H1 (cell line): ENCODE data around the gene AATK. TPM values are rescaled to one million over a fixed set of nuclear protein-coding genes. Genes with fewer than 3 reads are reported as not detected.

Experiments
- BRCA1 ChIP-seq: IDR thresholded peaks from 2 replicates; pipeline ENCODE4 v1.6.1; 2012; ENCODE audit warnings: low read depth, low read length, improper control_type of control experiment
- CHD2 ChIP-seq: IDR thresholded peaks from 2 replicates; pipeline ENCODE4 v1.6.1; 2012; ENCODE audit warnings: low read length, improper control_type of control experiment
- CHD7 ChIP-seq: fragments of 300-600 bp; sonication (generic); IDR thresholded peaks from 2 replicates; pipeline ENCODE4 v1.7.1; 2012; ENCODE audit warnings: low read length, moderate library complexity, mild to moderate bottlenecking, inconsistent platforms; ENCODE audit not compliant: insufficient replicate concordance
- CREB1 ChIP-seq: IDR thresholded peaks from 2 replicates; pipeline ENCODE4 v1.6.1; 2012; ENCODE audit warnings: inconsistent platforms
- MAX ChIP-seq: IDR thresholded peaks from 2 replicates; pipeline ENCODE4 v1.6.1; 2012; ENCODE audit warnings: inconsistent platforms
- POLR2AphosphoS5 ChIP-seq: IDR thresholded peaks from 2 replicates; pipeline ENCODE4 v1.6.1; 2011; ENCODE audit warnings: low read depth, low read length
- RFX5 ChIP-seq: IDR thresholded peaks from 2 replicates; pipeline ENCODE4 v1.6.1; 2011; ENCODE audit warnings: low read depth, low read length, improper control_type of control experiment, borderline replicate concordance
- SIX5 ChIP-seq: IDR thresholded peaks from 2 replicates; pipeline ENCODE4 v1.6.1; 2011; ENCODE audit warnings: mild to moderate bottlenecking, low read depth, low read length
- TEAD4 ChIP-seq: IDR thresholded peaks from 2 replicates; pipeline ENCODE4 v1.6.1; 2012; ENCODE audit warnings: low read depth, low read length, inconsistent platforms, mixed read lengths
- polyA plus RNA-seq, 7 experiments: library from polyadenylated mRNA; depleted of rRNA in 3 of 7; stranded (reverse) in 5 of 7; unstranded in 2 of 7; fragments of >200 nt in 5 of 7; fragments of 200-250 nt in 2 of 7; gene quantifications; 1 replicate in 5 of 7; 2 replicates in 1 of 7; 4 replicates in 1 of 7; pipeline versions ENCODE4 v1.2.1 to v1.2.3, GENCODE V29; 2011 to 2013; ENCODE audit warnings: missing spikeins in 2 of 7, mixed read lengths in 2 of 7
- total RNA-seq: library from RNA; stranded (reverse); fragmentation: NEBNext Ultra II Directional; extraction: Animal tissue kit (Norgen Biotek cat#: 25700); gene quantifications from 2 replicates; pipeline ENCODE4 v1.2.1, GENCODE V29; 2021

AATK gene
- total and polyA plus RNA-seq, 2 of the 8 experiments (the other 6 are each of a cell fraction or from before 2014, with no cell fraction given), result 1.7 to 3.5 TPM

- no peak for TF ChIP-seq CHD7
- no peak for TF ChIP-seq RFX5
- TF ChIP-seq POLR2AphosphoS5, result no peak
- TF ChIP-seq CHD2, result no peak
- no peak for TF ChIP-seq MAX
- TF ChIP-seq CREB1, result no peak
- TF ChIP-seq SIX5, result no peak
- TF ChIP-seq TEAD4, result no peak
- no peak for TF ChIP-seq BRCA1
Observed at GRCh38 chr17:81111066-81111465, 55.0 kb downstream of the AATK start (continued).
